HG03139 (cell line): ENCODE data around the gene CHKA.

Experiments
- ATAC-seq: cut with Tn5 transposase; IDR thresholded peaks from one replicate; pipeline ENCODE4 v1.9.1; 2021; ENCODE audit not compliant: unreplicated experiment

CHKA gene

GRCh38 chr11:68002938-68003845 lies 118.0 kb downstream of the CHKA start:
- peak; percentile 25 for ATAC-seq
